Epithelial cell of esophagus (primary cell): ENCODE measurements around the gene APP.

Source experiments
- DNase-seq: peaks from one replicate; pipeline ENCODE4 v3.0.0; 2010; ENCODE audit warnings: low read depth
- H3K4me3 ChIP-seq: 2 replicates; pipeline ENCODE4 v1.5.1; 2011; ENCODE audit warnings: mild to moderate bottlenecking, low read length, control low read depth
- TF ChIP-seq, protein P1 (sequence below): IDR thresholded peaks from 2 replicates; pipeline ENCODE4 v1.5.1; 2011; ENCODE audit warnings: low read depth, mild to moderate bottlenecking, low read length, control low read depth, inconsistent platforms; ENCODE audit not compliant: insufficient read depth; ENCODE audit errors: missing control alignments

APP gene

DNA sequence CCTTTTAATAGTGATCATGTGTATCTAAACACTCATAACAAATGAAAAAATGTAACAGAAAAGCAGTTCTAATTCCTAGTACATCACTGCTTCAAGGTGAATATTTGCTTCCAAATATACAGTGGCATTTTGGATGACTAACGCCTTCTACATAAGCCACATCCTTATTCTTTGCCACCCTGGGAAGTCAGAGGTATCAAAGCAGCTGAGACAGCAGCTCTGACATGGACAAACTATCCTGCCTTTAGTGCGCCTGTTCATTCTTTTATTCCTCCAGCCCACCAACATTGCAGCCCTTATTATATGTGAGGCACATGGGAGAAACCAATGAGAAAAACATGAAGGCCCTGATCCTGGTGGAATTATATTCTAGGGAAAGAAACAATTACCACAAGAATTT lies 183.0 kb downstream of the APP start:
- DNase-seq: no peak
- H3K4me3 ChIP-seq: no peak overlapping the region
- TF ChIP-seq, protein P1, sequence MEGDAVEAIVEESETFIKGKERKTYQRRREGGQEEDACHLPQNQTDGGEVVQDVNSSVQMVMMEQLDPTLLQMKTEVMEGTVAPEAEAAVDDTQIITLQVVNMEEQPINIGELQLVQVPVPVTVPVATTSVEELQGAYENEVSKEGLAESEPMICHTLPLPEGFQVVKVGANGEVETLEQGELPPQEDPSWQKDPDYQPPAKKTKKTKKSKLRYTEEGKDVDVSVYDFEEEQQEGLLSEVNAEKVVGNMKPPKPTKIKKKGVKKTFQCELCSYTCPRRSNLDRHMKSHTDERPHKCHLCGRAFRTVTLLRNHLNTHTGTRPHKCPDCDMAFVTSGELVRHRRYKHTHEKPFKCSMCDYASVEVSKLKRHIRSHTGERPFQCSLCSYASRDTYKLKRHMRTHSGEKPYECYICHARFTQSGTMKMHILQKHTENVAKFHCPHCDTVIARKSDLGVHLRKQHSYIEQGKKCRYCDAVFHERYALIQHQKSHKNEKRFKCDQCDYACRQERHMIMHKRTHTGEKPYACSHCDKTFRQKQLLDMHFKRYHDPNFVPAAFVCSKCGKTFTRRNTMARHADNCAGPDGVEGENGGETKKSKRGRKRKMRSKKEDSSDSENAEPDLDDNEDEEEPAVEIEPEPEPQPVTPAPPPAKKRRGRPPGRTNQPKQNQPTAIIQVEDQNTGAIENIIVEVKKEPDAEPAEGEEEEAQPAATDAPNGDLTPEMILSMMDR: no peak

DNA sequence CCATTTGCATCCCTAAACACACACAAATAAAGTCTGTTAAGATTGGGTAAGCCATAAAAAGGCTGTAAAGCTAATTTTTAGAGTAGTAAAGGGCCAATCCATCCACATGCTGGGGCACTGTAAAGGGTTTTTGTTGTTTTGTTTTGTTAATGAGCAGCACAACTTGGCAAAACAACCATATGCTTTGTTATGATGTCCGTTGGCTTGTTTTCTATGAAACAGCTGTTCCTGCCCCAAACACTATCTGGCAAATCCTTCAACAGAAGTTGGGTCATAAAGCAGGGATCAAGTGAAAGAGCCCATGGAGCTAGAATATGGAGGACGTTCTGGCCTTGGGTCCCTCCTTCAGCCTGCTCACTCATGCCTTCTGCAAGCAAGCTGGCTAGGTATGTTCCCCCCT lies 183.6 kb downstream of the APP start:
- TF ChIP-seq, protein P1: no peak
- DNase-seq: no peak

DNA sequence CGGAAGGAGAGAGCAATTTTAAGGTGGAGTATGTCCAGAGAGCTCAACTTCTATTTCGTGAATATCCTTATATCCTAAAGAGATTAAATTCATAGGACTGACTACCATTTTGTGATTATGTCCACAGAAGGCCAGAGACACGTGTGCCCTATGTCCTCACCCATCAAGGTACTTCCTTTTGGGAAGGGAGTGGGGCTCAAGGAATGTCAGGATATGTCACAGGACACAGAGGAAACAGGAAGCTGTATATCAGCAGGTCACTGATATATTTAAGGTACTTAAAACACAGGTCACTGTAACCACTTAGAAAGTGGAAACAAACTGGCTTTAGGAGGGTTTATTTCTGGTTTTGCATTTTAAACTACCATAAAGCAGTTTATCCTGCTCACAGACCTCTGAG lies 184.6 kb downstream of the APP start:
- H3K4me3 ChIP-seq: no peak overlapping the region
- no peak for DNase-seq
- TF ChIP-seq, protein P1: no peak

More for the DNA sequence above, 183.6 kb downstream of the APP start:
- no peak overlapping the region for H3K4me3 ChIP-seq

DNA sequence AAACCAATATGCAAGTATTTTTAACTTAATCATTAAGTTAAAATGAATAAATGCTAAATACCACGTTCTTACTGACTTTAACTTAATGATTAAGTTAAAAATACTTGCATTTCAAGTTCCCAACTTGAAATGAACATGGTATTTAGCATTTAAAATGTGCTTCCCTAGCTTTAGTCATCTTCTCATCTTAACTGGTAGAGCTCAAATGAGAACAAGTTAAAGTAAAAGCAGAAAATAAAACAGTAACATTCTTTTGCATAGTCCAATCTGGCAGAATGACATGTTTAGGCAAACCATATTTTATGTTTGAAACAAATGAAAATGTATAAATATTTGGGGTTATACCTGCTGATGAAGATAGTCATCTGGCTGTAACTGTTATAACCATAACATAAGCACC lies 186.0 kb downstream of the APP start:
- TF ChIP-seq, protein P1: no peak
- H3K4me3 ChIP-seq: no peak overlapping the region
- no peak for DNase-seq

DNA sequence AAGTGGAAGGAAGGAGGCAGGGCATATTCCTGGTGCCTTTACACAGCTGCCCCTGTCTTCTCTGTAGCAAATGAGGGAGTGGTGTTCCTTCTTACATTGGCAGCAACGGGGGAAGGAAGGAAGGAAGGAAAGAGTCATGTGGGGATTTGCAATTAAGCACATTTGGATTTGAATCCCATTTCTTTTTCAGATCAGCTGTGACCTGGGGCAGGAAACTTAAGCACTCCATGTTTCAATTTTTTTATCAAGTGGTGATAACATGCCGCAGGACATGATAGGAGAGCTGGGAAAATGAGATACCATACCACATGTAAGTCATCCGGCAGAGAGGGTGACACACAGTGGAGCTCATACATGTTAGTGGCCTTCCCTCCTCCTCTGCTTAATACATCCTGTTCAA lies 186.8 kb downstream of the APP start:
- no peak overlapping the region for H3K4me3 ChIP-seq
- DNase-seq: no peak
- TF ChIP-seq, protein P1: no peak

DNA sequence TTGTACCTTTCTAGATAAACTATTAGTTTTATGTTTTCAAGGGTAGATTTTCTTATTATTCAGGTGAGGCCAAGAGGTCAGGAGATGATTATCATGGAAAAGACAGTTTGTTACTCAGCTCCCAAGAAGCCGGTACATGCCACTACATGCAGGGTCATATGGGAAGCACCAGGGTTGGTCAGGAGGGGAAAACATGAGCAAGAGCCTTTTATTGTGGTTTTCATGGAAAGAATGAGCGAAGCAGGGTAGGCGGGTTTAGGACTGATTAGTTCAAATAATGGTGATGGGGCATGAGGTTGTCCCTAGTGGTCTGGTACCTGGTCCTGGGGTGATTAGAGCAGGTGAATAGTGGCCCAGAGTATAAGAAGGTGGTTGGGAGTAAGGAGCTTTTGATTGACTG lies 189.9 kb downstream of the APP start:
- H3K4me3 ChIP-seq: no peak overlapping the region
- DNase-seq: peak; percentile 94
- TF ChIP-seq, protein P1: no peak

DNA sequence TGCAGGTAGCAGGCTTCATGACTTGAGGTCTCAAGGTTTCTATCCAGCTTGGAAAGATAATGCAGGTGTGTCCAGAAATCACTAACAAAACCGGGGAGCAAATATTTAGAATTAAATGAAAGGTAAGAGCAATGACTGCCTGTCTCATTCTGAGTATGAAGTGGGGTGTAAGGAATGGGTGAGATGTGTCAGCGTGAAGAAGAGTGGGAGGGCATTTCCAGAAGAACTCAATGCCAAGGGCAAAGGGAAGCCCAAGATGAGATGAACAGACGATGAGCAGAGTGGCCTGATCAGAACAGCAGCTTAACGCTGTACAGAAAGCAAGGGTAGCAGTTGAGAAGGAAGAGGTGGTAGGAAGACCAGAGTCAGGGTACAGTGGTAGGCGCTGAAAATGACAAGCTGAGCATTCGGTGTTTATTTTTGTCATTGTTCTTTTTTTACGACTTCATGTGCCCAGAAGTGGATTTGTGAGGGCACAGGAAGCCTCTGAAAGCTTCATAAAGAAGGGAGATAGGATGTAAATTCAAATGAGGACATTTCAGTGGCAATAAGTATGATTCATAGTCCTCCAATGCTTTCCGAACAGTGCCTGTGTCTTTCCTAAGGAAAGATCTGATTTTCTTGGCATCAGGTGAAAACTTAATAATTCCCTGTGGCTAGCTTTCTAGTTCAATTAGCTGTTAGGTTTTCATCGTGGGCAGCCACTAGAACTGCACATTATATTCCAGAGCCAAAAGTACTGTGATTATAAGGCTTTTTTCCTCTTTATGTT lies 190.5 kb downstream of the APP start:
- H3K4me3 ChIP-seq: no peak overlapping the region
- DNase-seq: no peak
- TF ChIP-seq, protein P1: no peak
